Neural cell (in vitro differentiated cells): ENCODE measurements around the gene EP400. TPM values are rescaled to one million over a fixed set of nuclear protein-coding genes. Genes with fewer than 3 reads are reported as not detected.

Source experiments
- H2AFZ ChIP-seq: fragments of 200-600, 300-800 bp; sonication (generic), shearing (Covaris generic); 2 replicates; pipeline ENCODE4 v1.6.0; 2014; ENCODE audit warnings: low read depth, mild to moderate bottlenecking, antibody characterized with exemption, low read length, moderate library complexity
- H3F3A ChIP-seq: fragments of 200-600 bp; shearing (Covaris generic); 2 replicates; pipeline ENCODE4 v1.6.1; 2016; ENCODE audit warnings: mild to moderate bottlenecking, moderate library complexity, mixed read lengths, antibody characterized with exemption, low read length; ENCODE audit not compliant: insufficient read depth, poor library complexity, severe bottlenecking
- H3K27ac ChIP-seq: fragments of 200-600, 300-800 bp; sonication (generic), shearing (Covaris generic); 2 replicates; pipeline ENCODE4 v1.5.1; 2014; ENCODE audit warnings: mild to moderate bottlenecking, low read length, moderate library complexity
- H3K27me3 ChIP-seq: fragments of 300-800, 200-600 bp; sonication (generic), shearing (Covaris generic); 2 replicates; pipeline ENCODE4 v1.6.0; 2014; ENCODE audit warnings: mild to moderate bottlenecking, low read depth, low read length, moderate library complexity; ENCODE audit not compliant: insufficient read depth
- H3K36me3 ChIP-seq: fragments of 300-800, 200-600 bp; sonication (generic), shearing (Covaris generic); 2 replicates; pipeline ENCODE4 v1.5.1; 2014; ENCODE audit warnings: mild to moderate bottlenecking, antibody characterized with exemption, low read length, moderate library complexity; ENCODE audit not compliant: insufficient read depth
- H3K4me2 ChIP-seq: fragments of 300-800, 200-600 bp; sonication (generic), shearing (Covaris generic); 2 replicates; pipeline ENCODE4 v1.6.0; 2014; ENCODE audit warnings: mild to moderate bottlenecking, low read length
- H3K4me3 ChIP-seq: fragments of 300-800, 200-600 bp; sonication (generic), shearing (Covaris generic); 2 replicates; pipeline ENCODE4 v1.5.1; 2014; ENCODE audit warnings: mild to moderate bottlenecking, low read length, moderate library complexity
- H3K79me2 ChIP-seq: fragments of 200-600 bp; shearing (Covaris generic); replicated peaks from 2 replicates; pipeline ENCODE4 v1.6.0; 2014; ENCODE audit warnings: mild to moderate bottlenecking, low read length, moderate library complexity; ENCODE audit not compliant: insufficient read depth
- H3K9ac ChIP-seq: fragments of 300-800, 200-600 bp; sonication (generic), shearing (Covaris generic); 2 replicates; pipeline ENCODE4 v1.6.1; 2016; ENCODE audit warnings: mild to moderate bottlenecking, low read length, mixed read lengths
- H3K9me2 ChIP-seq: fragments of 200-600 bp; shearing (Covaris generic); 2 replicates; pipeline ENCODE4 v1.6.1; 2016; ENCODE audit warnings: mild to moderate bottlenecking, low read length, mixed read lengths; ENCODE audit not compliant: insufficient read depth
- H3K9me3 ChIP-seq: fragments of 200-600, 300-800 bp; sonication (generic), shearing (Covaris generic); 2 replicates; pipeline ENCODE4 v1.6.1; 2016; ENCODE audit warnings: mild to moderate bottlenecking, mixed run types, low read length, moderate library complexity, mixed read lengths
- H4K20me1 ChIP-seq: fragments of 200-600 bp; shearing (Covaris generic); 2 replicates; pipeline ENCODE4 v1.6.1; 2016; ENCODE audit warnings: mild to moderate bottlenecking, mixed run types; ENCODE audit not compliant: insufficient read depth
- CTCF ChIP-seq: fragments of 450-650 bp; IDR thresholded peaks from 2 replicates; pipeline ENCODE4 v1.5.1; 2014; ENCODE audit warnings: antibody characterized with exemption, mild to moderate bottlenecking, moderate library complexity; ENCODE audit not compliant: poor library complexity, severe bottlenecking
- EP300 ChIP-seq: fragments of 450-650 bp; conservative IDR thresholded peaks from 2 replicates; pipeline ENCODE4 v1.6.1; 2014; ENCODE audit warnings: antibody characterized with exemption, mild to moderate bottlenecking, moderate library complexity; ENCODE audit not compliant: poor library complexity, severe bottlenecking
- EZH2 ChIP-seq: fragments of 200-600, 300-800 bp; shearing (Covaris generic), sonication (generic); IDR thresholded peaks from 2 replicates; pipeline ENCODE4 v1.6.1; 2014; ENCODE audit warnings: antibody characterized with exemption, low read length, borderline replicate concordance, mild to moderate bottlenecking; ENCODE audit not compliant: insufficient read depth, poor library complexity, severe bottlenecking
- MXI1 ChIP-seq: fragments of 450-650 bp; conservative IDR thresholded peaks from 2 replicates; pipeline ENCODE4 v1.6.1; 2014; ENCODE audit warnings: antibody characterized with exemption, mild to moderate bottlenecking; ENCODE audit not compliant: poor library complexity, severe bottlenecking
- POLR2AphosphoS5 ChIP-seq: IDR thresholded peaks from 2 replicates; pipeline ENCODE4 v1.6.1; 2012
- RAD21 ChIP-seq: fragments of 450-650 bp; conservative IDR thresholded peaks from 2 replicates; pipeline ENCODE4 v1.6.1; 2014; ENCODE audit warnings: antibody characterized with exemption, mild to moderate bottlenecking, moderate library complexity
- REST ChIP-seq: IDR thresholded peaks from 2 replicates; pipeline ENCODE4 v1.6.1; 2012; ENCODE audit warnings: borderline replicate concordance
- SMC3 ChIP-seq: fragments of 450-650 bp; conservative IDR thresholded peaks from 2 replicates; pipeline ENCODE4 v1.6.1; 2014; ENCODE audit warnings: antibody characterized with exemption, mild to moderate bottlenecking, moderate library complexity; ENCODE audit not compliant: poor library complexity
- TAF1 ChIP-seq: IDR thresholded peaks from 2 replicates; pipeline ENCODE4 v1.6.1; 2012; ENCODE audit warnings: low read depth
- polyA plus RNA-seq: library from polyadenylated mRNA; depleted of rRNA; stranded (reverse); fragments of >200 nt; gene quantifications from 2 replicates; pipeline ENCODE4 v1.2.3, GENCODE V29; 2014

Gene EP400
- polyA plus RNA-seq, 1 donor from 2014 or later, result 19.4 TPM

- H3K27ac ChIP-seq, result no peak overlapping the region
These were observed 50.6 kb downstream of the EP400 start for GRCh38 chr12:132000286-132000872.

GRCh38 chr12:132003846-132004245, 54.1 kb downstream of the EP400 start:
- Histone ChIP-seq H3K79me2 (no peaks in the 10 kb centered on the region), H3K27ac (no peak overlapping the region), H3K4me3 (no peak overlapping the region), H3F3A (no peaks in the 10 kb centered on the region), H4K20me1 (no peaks in the 10 kb centered on the region), H3K4me2 (no peak overlapping the region), H3K27me3 (no peaks in the 10 kb centered on the region), H3K9me2 (no peaks in the 10 kb centered on the region), H3K9me3 (no peaks in the 10 kb centered on the region), H3K9ac (no peak overlapping the region), H3K36me3 (peaks cover 7% of the 10 kb centered on the region), H2AFZ (no peak overlapping the region)
- TF ChIP-seq MXI1, result no peak
- TF ChIP-seq POLR2AphosphoS5, result no peak

More at GRCh38 chr12:132000286-132000872, 50.6 kb downstream of the EP400 start:
- Histone ChIP-seq H3K36me3 (no peaks in the 10 kb centered on the region), H3K9me3 (no peaks in the 10 kb centered on the region), H3K4me3 (no peak overlapping the region), H2AFZ (no peak overlapping the region), H3K9ac (no peak overlapping the region), H4K20me1 (no peaks in the 10 kb centered on the region), H3F3A (no peaks in the 10 kb centered on the region), H3K79me2 (no peaks in the 10 kb centered on the region), H3K4me2 (no peak overlapping the region), H3K27me3 (no peaks in the 10 kb centered on the region), H3K9me2 (no peaks in the 10 kb centered on the region)
- TF ChIP-seq POLR2AphosphoS5, result no peak
- TF ChIP-seq TAF1, result no peak
- TF ChIP-seq CTCF, result no peak
- TF ChIP-seq REST, result no peak
- no peak for TF ChIP-seq SMC3

GRCh38 chr12:132004946-132005345, 55.2 kb downstream of the EP400 start:
- Histone ChIP-seq H3K4me2 (no peak overlapping the region), H3K79me2 (no peaks in the 10 kb centered on the region), H4K20me1 (no peaks in the 10 kb centered on the region), H3K9me2 (no peaks in the 10 kb centered on the region), H3K27ac (no peak overlapping the region), H2AFZ (no peak overlapping the region), H3K4me3 (no peak overlapping the region), H3K36me3 (peaks cover 7% of the 10 kb centered on the region), H3K27me3 (no peaks in the 10 kb centered on the region), H3F3A (no peaks in the 10 kb centered on the region), H3K9me3 (no peaks in the 10 kb centered on the region), H3K9ac (no peak overlapping the region)
- no peak for TF ChIP-seq EP300
- TF ChIP-seq TAF1, result no peak
- TF ChIP-seq SMC3, result no peak
- TF ChIP-seq POLR2AphosphoS5, result no peak
- no peak for TF ChIP-seq EZH2
- no peak for TF ChIP-seq MXI1
- TF ChIP-seq REST, result no peak
- no peak for TF ChIP-seq CTCF
- no peak for TF ChIP-seq RAD21
